Endothelial cell of umbilical vein (primary cell): ENCODE measurements around the gene C3orf20.

Experiments used
- CTCF ChIP-seq, 2 donors: IDR thresholded peaks; 1 replicate in 1 of 2; 2 replicates in 1 of 2; pipeline ENCODE4 v1.5.1; 2011; ENCODE audit warnings: low read length in 2 of 2, mild to moderate bottlenecking in 2 of 2, moderate library complexity in 2 of 2, control low read depth in 1 of 2, inconsistent platforms in 1 of 2, low read depth in 1 of 2; ENCODE audit not compliant: insufficient read depth in 1 of 2; ENCODE audit errors: extremely low read depth in 1 of 2
- EZH2 ChIP-seq: IDR thresholded peaks from 2 replicates; pipeline ENCODE4 v1.6.1; 2012; ENCODE audit warnings: borderline replicate concordance, low read depth, mild to moderate bottlenecking, moderate library complexity, low read length, inconsistent platforms; ENCODE audit not compliant: severe bottlenecking
- JUN ChIP-seq: IDR thresholded peaks from 2 replicates; pipeline ENCODE4 v1.6.1; 2011; ENCODE audit warnings: borderline replicate concordance, low read depth; ENCODE audit not compliant: insufficient read length, insufficient read depth
- MAX ChIP-seq: IDR thresholded peaks from 2 replicates; pipeline ENCODE4 v1.6.1; 2011; ENCODE audit not compliant: insufficient read depth, insufficient read length
- MYC ChIP-seq: IDR thresholded peaks from one replicate; pipeline ENCODE4 v1.6.1; 2011; ENCODE audit warnings: mild to moderate bottlenecking, low read depth, low read length
- POLR2A ChIP-seq: IDR thresholded peaks from 2 replicates; pipeline ENCODE4 v1.6.1; 2012; ENCODE audit warnings: low read depth, mild to moderate bottlenecking, control low read depth, low read length
- POLR2AphosphoS5 ChIP-seq: IDR thresholded peaks from 2 replicates; pipeline ENCODE4 v1.6.1; 2012; ENCODE audit warnings: low read depth, mild to moderate bottlenecking, control low read depth, low read length, moderate library complexity; ENCODE audit not compliant: insufficient read depth

DNA sequence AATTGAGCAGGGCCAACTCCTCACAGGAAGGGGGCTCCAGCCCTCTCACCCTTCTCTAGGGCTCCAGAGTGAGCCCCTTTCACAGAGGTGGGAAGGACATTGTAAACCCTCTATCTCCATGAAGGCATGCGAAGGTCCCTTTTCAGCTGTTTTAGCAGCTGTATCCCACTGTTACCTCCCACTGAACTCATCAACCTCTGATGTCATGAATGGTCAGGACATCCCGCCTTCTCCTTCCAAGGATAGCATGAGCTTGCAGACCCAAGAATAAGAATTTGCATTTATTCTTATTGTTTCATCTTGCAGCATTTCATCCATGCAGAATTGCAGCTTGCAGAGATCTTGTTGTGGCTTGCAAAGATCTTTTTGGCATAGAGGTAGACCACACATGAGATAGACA lies 119.5 kb downstream of the C3orf20 start:
- no peak for TF ChIP-seq CTCF (IDR thresholded peaks at IDR 0.05; ENCODE audit: extremely low read depth in 1 of 2, insufficient read depth in 1 of 2, low read depth in 1 of 2, low read length in 2 of 2)
- TF ChIP-seq MYC = no peak
- no peak for TF ChIP-seq POLR2A
- no peak for TF ChIP-seq MAX
- TF ChIP-seq POLR2AphosphoS5 = no peak
- no peak for TF ChIP-seq EZH2
- no peak for TF ChIP-seq JUN
